ENCODE measurements around the gene CRTC1.

CRTC1 gene

GRCh38 chr19:18647807-18648206 is 35.7 kb upstream of the CRTC1 start:
- TF ChIP-seq CTCF (IDR thresholded peaks at IDR 0.05; ENCODE audit: borderline replicate concordance, insufficient read depth, low read depth, low read length): no peak
- no peak overlapping the region for H3K4me3 ChIP-seq (ENCODE audit: low read depth, low read length)

GRCh38 chr19:18648973-18649315 is 34.5 kb upstream of the CRTC1 start:
- H3K4me3 ChIP-seq (ENCODE audit: low read depth, low read length): no peak overlapping the region
- no peak for TF ChIP-seq CTCF (IDR thresholded peaks at IDR 0.05; ENCODE audit: borderline replicate concordance, insufficient read depth, low read depth, low read length)

GRCh38 chr19:18649371-18650020 is 34.0 kb upstream of the CRTC1 start:
- no peak overlapping the region for H3K4me3 ChIP-seq (ENCODE audit: low read depth, low read length)
- no peak for TF ChIP-seq CTCF (IDR thresholded peaks at IDR 0.05; ENCODE audit: borderline replicate concordance, insufficient read depth, low read depth, low read length)

- TF ChIP-seq CTCF (IDR thresholded peaks at IDR 0.05; ENCODE audit: borderline replicate concordance, insufficient read depth, low read depth, low read length): no peak
- no peak overlapping the region for H3K4me3 ChIP-seq (ENCODE audit: low read depth, low read length)
These were observed 33.5 kb upstream of the CRTC1 start for GRCh38 chr19:18650021-18650390.

GRCh38 chr19:18650468-18651041 is 32.9 kb upstream of the CRTC1 start:
- H3K4me3 ChIP-seq (ENCODE audit: low read depth, low read length): no peak overlapping the region
- no peak for TF ChIP-seq CTCF (IDR thresholded peaks at IDR 0.05; ENCODE audit: borderline replicate concordance, insufficient read depth, low read depth, low read length)

GRCh38 chr19:18651300-18651699 is 32.2 kb upstream of the CRTC1 start:
- TF ChIP-seq CTCF (IDR thresholded peaks at IDR 0.05; ENCODE audit: borderline replicate concordance, insufficient read depth, low read depth, low read length): no peak
- H3K4me3 ChIP-seq (ENCODE audit: low read depth, low read length): no peak overlapping the region

GRCh38 chr19:18651733-18652132 is 31.7 kb upstream of the CRTC1 start:
- H3K4me3 ChIP-seq (ENCODE audit: low read depth, low read length): no peak overlapping the region
- TF ChIP-seq CTCF (IDR thresholded peaks at IDR 0.05; ENCODE audit: borderline replicate concordance, insufficient read depth, low read depth, low read length): no peak
